Gastrocnemius medialis (tissue), 4 donors: ENCODE measurements around the gene RANBP10. TPM values are rescaled to one million over a fixed set of nuclear protein-coding genes. Genes with fewer than 3 reads are reported as not detected.

Source experiments
- ATAC-seq, 2 donors: fragments of 150-250 bp; one replicate each; pipeline ENCODE4 v1.9.1; 2016
- DNase-seq, 2 donors: peaks; one replicate each; pipeline ENCODE4 v3.0.0-alpha.2; 2019
- H3K27ac ChIP-seq, 4 donors: fragments of 200-600 bp; sonication (generic); 1 replicate in 1 of 4; 2 replicates in 3 of 4; pipeline ENCODE4 v1.5.1; 2016 to 2018; ENCODE audit warnings: mild to moderate bottlenecking in 2 of 4, moderate library complexity in 1 of 4
- H3K27me3 ChIP-seq, 3 donors: fragments of 200-600 bp; sonication (generic) in 2 of 3; 1 replicate in 1 of 3; 2 replicates in 2 of 3; pipeline versions ENCODE4 v1.5.1 to v1.6.0; 2016 to 2019; ENCODE audit warnings: mild to moderate bottlenecking in 1 of 3, moderate library complexity in 1 of 3
- H3K36me3 ChIP-seq, 2 donors: fragments of 200-600 bp; sonication (generic) in 1 of 2; one replicate each; pipeline ENCODE4 v1.5.1; 2017 to 2018
- H3K4me1 ChIP-seq, 2 donors: fragments of 200-600 bp; sonication (generic) in 1 of 2; one replicate each; pipeline ENCODE4 v1.5.1; 2016 to 2017; ENCODE audit warnings: mild to moderate bottlenecking in 2 of 2
- H3K4me3 ChIP-seq, 4 donors: fragments of 200-600 bp; sonication (generic) in 3 of 4; 1 replicate in 1 of 4; 2 replicates in 3 of 4; pipeline ENCODE4 v1.5.1; 2016 to 2019; ENCODE audit warnings: mild to moderate bottlenecking in 2 of 4
- H3K9me3 ChIP-seq, 3 donors: fragments of 200-600 bp; sonication (generic) in 2 of 3; 1 replicate in 1 of 3; 2 replicates in 2 of 3; pipeline ENCODE4 v1.5.1; 2016 to 2019
- CTCF ChIP-seq, 5 experiments: fragments of 450-650 bp in 3 of 5; fragments of 200-600 bp in 2 of 5; sonication (generic) in 2 of 5; IDR thresholded peaks in 4 of 5; conservative IDR thresholded peaks in 1 of 5; 1 replicate in 4 of 5; 2 replicates in 1 of 5; pipeline ENCODE4 v1.5.1; 2016 to 2019; ENCODE audit warnings: antibody characterized with exemption in 5 of 5, mild to moderate bottlenecking in 3 of 5, moderate library complexity in 3 of 5
- POLR2A ChIP-seq, 2 donors: fragments of 450-650 bp; IDR thresholded peaks; one replicate each; pipeline ENCODE4 v1.6.1; 2017; ENCODE audit warnings: antibody characterized with exemption in 2 of 2, mild to moderate bottlenecking in 2 of 2, moderate library complexity in 2 of 2
- in situ Hi-C, 4 donors: fragments of 200-750 bp; cut with MboI; loops; one replicate each; pipeline versions ENCODE4 v1.15.0 to v1.8.0; 2017; ENCODE audit warnings: low sequenced_read_pairs in 4 of 4
- intact Hi-C: fragments of 100-400 bp; cut with DNase I; formaldehyde crosslinking; loops from one replicate; pipeline ENCODE4 v1.15.1; 2023; ENCODE audit warnings: low total_unique reads
- total RNA-seq, 4 donors: library from RNA; depleted of rRNA; stranded (reverse); fragments of >200 nt; gene quantifications; one replicate each; pipeline versions ENCODE4 v1.1.0 to v1.2.3, GENCODE V29; 2016

RANBP10 gene
- total RNA-seq, 4 donors from 2014 or later, result 12.6 to 46.6 (median 14.8) TPM

GRCh38 chr16:67741118-67741517, 65.2 kb downstream of the RANBP10 start:
- no peak for TF ChIP-seq CTCF (IDR thresholded peaks at IDR 0.05 in 4 of 5, conservative IDR thresholded peaks at IDR 0.05 in 1 of 5)
- no peak for TF ChIP-seq POLR2A (IDR thresholded peaks at IDR 0.05)
- ATAC-seq (peak; percentile 78 to 88), DNase-seq (peak; percentile 48 to 76)
- in situ Hi-C loops (no loop called here), intact Hi-C loops (loop anchor here (2.0 kb wide), 1 partner anchor 32 kb away; no protein-coding TSS in a partner anchor)
- Histone ChIP-seq H3K4me3 (no peak overlapping the region), H3K4me1 (peaks cover 11 to 35% of the 10 kb centered on the region in 2 donors), H3K9me3 (no peaks in the 10 kb centered on the region), H3K36me3 (peaks cover 0 to 26% of the 10 kb centered on the region in 2 donors), H3K27ac (peak overlapping the region; percentile 66 to 87 (median 72)), H3K27me3 (no peaks in the 10 kb centered on the region)

DNA sequence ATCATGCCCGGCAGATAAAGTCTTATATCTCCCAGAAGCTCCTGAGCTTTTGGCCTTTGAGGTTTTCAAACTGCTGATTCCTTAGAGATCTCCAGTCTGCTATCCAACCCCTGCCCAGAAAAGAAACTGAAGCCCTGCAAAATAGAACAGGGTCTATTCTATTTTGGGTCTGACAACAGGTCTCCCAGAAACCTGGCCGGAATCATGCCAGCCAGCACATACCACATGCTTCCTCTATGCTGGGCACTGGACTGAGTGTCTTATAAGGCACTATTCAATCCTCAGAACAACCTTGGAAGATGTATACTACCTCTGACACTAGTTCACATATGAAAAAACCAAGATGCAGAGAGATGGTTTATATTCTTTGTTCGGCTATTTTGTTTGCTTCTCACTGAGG, 66.0 kb downstream of the RANBP10 start:
- H3K27me3 ChIP-seq, result no peaks in the 10 kb centered on the region
- peaks cover 0 to 26% of the 10 kb centered on the region in 2 donors for H3K36me3 ChIP-seq
- intact Hi-C loops (loop anchor here (2.0 kb wide), 1 partner anchor 32 kb away; no protein-coding TSS in a partner anchor), in situ Hi-C loops (no loop called here)
- no peaks in the 10 kb centered on the region for H3K9me3 ChIP-seq
- no peak for TF ChIP-seq POLR2A (IDR thresholded peaks at IDR 0.05)
- no peak for TF ChIP-seq CTCF (IDR thresholded peaks at IDR 0.05 in 4 of 5, conservative IDR thresholded peaks at IDR 0.05 in 1 of 5)
- ATAC-seq (peak in 1 of 2 donors; percentile 10), DNase-seq (no peak)
- peaks cover 11 to 35% of the 10 kb centered on the region in 2 donors for H3K4me1 ChIP-seq
- H3K4me3 ChIP-seq, result no peak overlapping the region
- H3K27ac ChIP-seq, result peak overlapping the region; percentile 66 to 87 (median 72)

- Histone ChIP-seq H3K9me3 (no peaks in the 10 kb centered on the region), H3K36me3 (peaks cover 0 to 9% of the 10 kb centered on the region in 2 donors), H3K4me3 (no peak overlapping the region), H3K4me1 (peaks cover 11 to 30% of the 10 kb centered on the region in 2 donors), H3K27ac (peak overlapping the region in 1 of 4 donors; percentile 13), H3K27me3 (no peaks in the 10 kb centered on the region)
- intact Hi-C loops, result no loop called here
- in situ Hi-C loops, result no loop called here
- DNase-seq (no peak), ATAC-seq (no peak)
- TF ChIP-seq POLR2A (IDR thresholded peaks at IDR 0.05) (no peak), CTCF (IDR thresholded peaks at IDR 0.05 in 4 of 5, conservative IDR thresholded peaks at IDR 0.05 in 1 of 5) (no peak)
Observed at GRCh38 chr16:67736858-67737257, 69.5 kb downstream of the RANBP10 start.

GRCh38 chr16:67734731-67735201, 71.6 kb downstream of the RANBP10 start:
- no peaks in the 10 kb centered on the region for H3K9me3 ChIP-seq
- peaks cover 0 to 13% of the 10 kb centered on the region in 2 donors for H3K4me1 ChIP-seq
- H3K36me3 ChIP-seq, result peaks cover 0 to 23% of the 10 kb centered on the region in 2 donors
- DNase-seq (no peak), ATAC-seq (no peak)
- intact Hi-C loops, result no loop called here
- H3K27ac ChIP-seq, result no peak overlapping the region
- no peak for TF ChIP-seq CTCF (IDR thresholded peaks at IDR 0.05 in 4 of 5, conservative IDR thresholded peaks at IDR 0.05 in 1 of 5)
- no peak for TF ChIP-seq POLR2A (IDR thresholded peaks at IDR 0.05)
- H3K27me3 ChIP-seq, result no peaks in the 10 kb centered on the region
- in situ Hi-C loops, result no loop called here
- H3K4me3 ChIP-seq, result no peak overlapping the region
